Fibroblast of lung (primary cell): ENCODE measurements around the gene HIPK2.

ENCODE experiments used
- EZH2 ChIP-seq: IDR thresholded peaks from 2 replicates; pipeline ENCODE4 v1.5.1; 2012; ENCODE audit warnings: low read length, control low read depth, mild to moderate bottlenecking; ENCODE audit errors: missing control alignments
- TF ChIP-seq, protein P1 (sequence below), 2 donors: IDR thresholded peaks in 1 of 2; conservative IDR thresholded peaks in 1 of 2; 1 replicate in 1 of 2; 2 replicates in 1 of 2; pipeline ENCODE4 v1.5.1; 2011 to 2012; ENCODE audit warnings: low read length in 2 of 2, control low read depth in 1 of 2, inconsistent platforms in 1 of 2, low read depth in 1 of 2, mild to moderate bottlenecking in 1 of 2

DNA sequence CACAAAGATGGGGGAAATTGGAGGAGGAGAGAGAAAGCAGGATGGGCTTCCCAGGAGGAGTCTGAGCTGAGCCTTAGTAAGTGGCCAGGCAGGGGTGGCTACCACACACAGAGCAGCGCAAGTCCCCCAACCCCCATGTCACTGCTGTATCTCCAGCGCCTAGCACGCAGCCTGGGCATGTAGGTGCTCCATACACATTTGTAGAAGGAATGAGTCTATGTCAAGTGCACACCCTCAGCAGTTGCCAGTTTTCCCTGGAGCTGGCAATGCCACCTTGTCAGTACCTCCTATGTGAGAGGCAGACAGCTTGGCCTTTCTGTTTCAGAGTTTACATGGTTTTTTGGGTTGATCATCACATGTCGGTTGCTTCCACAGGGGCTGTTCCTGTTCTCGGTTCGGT, 138.2 kb downstream of the HIPK2 start:
- TF ChIP-seq, protein P1, sequence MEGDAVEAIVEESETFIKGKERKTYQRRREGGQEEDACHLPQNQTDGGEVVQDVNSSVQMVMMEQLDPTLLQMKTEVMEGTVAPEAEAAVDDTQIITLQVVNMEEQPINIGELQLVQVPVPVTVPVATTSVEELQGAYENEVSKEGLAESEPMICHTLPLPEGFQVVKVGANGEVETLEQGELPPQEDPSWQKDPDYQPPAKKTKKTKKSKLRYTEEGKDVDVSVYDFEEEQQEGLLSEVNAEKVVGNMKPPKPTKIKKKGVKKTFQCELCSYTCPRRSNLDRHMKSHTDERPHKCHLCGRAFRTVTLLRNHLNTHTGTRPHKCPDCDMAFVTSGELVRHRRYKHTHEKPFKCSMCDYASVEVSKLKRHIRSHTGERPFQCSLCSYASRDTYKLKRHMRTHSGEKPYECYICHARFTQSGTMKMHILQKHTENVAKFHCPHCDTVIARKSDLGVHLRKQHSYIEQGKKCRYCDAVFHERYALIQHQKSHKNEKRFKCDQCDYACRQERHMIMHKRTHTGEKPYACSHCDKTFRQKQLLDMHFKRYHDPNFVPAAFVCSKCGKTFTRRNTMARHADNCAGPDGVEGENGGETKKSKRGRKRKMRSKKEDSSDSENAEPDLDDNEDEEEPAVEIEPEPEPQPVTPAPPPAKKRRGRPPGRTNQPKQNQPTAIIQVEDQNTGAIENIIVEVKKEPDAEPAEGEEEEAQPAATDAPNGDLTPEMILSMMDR (conservative IDR thresholded peaks at IDR 0.05 in 1 of 2, IDR thresholded peaks at IDR 0.05 in 1 of 2; ENCODE audit: low read depth in 1 of 2, low read length in 2 of 2), result no peak
- no peak for TF ChIP-seq EZH2
